ENCODE results near the gene TECPR1.

GRCh38 chr7:98232799-98233198, 19.2 kb downstream of the TECPR1 start:
- TF ChIP-seq CTCF (IDR thresholded peaks at IDR 0.05) (no peak), POLR2A (IDR thresholded peaks at IDR 0.05; ENCODE audit: low read depth) (no peak), POLR2AphosphoS5 (IDR thresholded peaks at IDR 0.05) (no peak)
